SK-N-MC (cell line): ENCODE measurements around the gene ELFN1.
A peak's percentile ranks its signal among the peaks of the same experiment; 100 is the strongest.

ENCODE experiments used
- DNase-seq: peaks from one replicate; pipeline ENCODE4 v3.0.0-alpha.2; 2011; ENCODE audit warnings: low read depth, low spot score
- H3K27ac ChIP-seq: fragments of 200-600 bp; sonication (generic); 2 replicates; pipeline ENCODE4 v1.5.1; 2016; ENCODE audit warnings: mixed run types
- H3K36me3 ChIP-seq: fragments of 200-600 bp; sonication (generic); 2 replicates; pipeline ENCODE4 v1.6.1; 2017; ENCODE audit warnings: antibody characterized with exemption, low read length, mixed read lengths; ENCODE audit not compliant: insufficient read depth
- H3K4me3 ChIP-seq: fragments of 200-600 bp; sonication (generic); 2 replicates; pipeline ENCODE4 v1.5.1; 2016
- H3K9ac ChIP-seq: fragments of 200-600 bp; sonication (generic); 2 replicates; pipeline ENCODE4 v1.8.0; 2017; ENCODE audit warnings: mixed run types, mixed read lengths; ENCODE audit not compliant: insufficient read length
- H3K9me3 ChIP-seq: fragments of 200-600 bp; sonication (generic); 2 replicates; pipeline ENCODE4 v1.6.1; 2017; ENCODE audit warnings: low read depth, mild to moderate bottlenecking, antibody characterized with exemption, low read length, moderate library complexity, mixed read lengths
- EZH2 ChIP-seq: fragments of 200-600 bp; sonication (generic); IDR thresholded peaks from one replicate; pipeline ENCODE4 v1.6.1; 2017; ENCODE audit warnings: antibody characterized with exemption
- FOXP2 ChIP-seq: optimal IDR thresholded peaks from 2 replicates; pipeline ENCODE3; 2011; ENCODE audit warnings: mild to moderate bottlenecking, moderate library complexity; ENCODE audit not compliant: insufficient read depth; ENCODE audit errors: extremely low read length, control extremely low read depth
- POLR2AphosphoS5 ChIP-seq: IDR thresholded peaks from 2 replicates; pipeline ENCODE4 v1.6.1; 2012; ENCODE audit warnings: mild to moderate bottlenecking, low read depth, low read length, borderline replicate concordance

ELFN1 gene

DNA sequence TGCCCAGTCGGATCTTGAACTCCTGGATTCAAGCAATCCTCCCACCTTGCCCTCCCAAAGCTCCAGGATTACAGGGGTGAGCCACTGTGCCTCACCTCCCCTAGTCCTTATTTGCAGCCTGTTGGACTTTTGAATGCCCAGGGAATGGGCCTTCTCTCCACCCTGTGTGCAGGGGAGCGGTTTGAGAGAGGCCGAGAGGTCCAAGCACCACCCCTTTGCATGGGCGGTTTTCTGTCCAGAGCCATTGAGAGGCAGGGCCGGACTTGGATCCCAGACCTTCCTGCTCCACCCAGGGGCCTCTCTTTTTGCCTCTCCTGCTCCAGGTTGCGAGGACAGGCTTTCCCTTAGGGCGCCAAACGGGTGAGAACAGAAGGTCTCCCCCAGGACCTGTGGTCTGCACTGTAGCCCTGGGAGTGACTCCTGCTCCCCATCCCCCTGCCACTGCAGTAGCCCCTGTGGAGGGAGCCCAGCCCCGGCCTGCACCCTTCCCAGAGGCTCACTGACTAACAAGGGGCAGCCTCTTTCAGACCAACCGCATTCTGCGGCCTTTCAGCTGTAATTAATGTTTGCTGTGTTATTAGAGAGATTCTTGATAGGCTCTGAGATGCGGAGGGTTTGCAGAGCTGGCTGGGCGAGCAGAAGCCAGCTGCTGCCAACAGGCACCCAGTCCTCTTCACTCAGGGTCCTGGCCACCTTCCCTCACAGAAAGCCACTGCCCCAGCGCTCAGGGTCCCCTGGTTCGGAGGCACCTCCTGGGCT lies 57.9 kb downstream of the ELFN1 start:
- H3K9ac ChIP-seq = no peak overlapping the region
- no peak for DNase-seq
- no peak for TF ChIP-seq EZH2
- TF ChIP-seq FOXP2 = no peak
- TF ChIP-seq POLR2AphosphoS5 = no peak
- no peaks in the 10 kb centered on the region for H3K36me3 ChIP-seq
- no peak overlapping the region for H3K4me3 ChIP-seq
- no peaks in the 10 kb centered on the region for H3K9me3 ChIP-seq
- H3K27ac ChIP-seq = no peak overlapping the region

- Histone ChIP-seq H3K9me3 (no peaks in the 10 kb centered on the region), H3K36me3 (no peaks in the 10 kb centered on the region), H3K9ac (no peak overlapping the region), H3K4me3 (no peak overlapping the region), H3K27ac (no peak overlapping the region)
- DNase-seq = no peak
- TF ChIP-seq FOXP2 = no peak
- no peak for TF ChIP-seq POLR2AphosphoS5
These were observed 59.1 kb downstream of the ELFN1 start for GRCh38 chr7:1729183-1729582.

DNA sequence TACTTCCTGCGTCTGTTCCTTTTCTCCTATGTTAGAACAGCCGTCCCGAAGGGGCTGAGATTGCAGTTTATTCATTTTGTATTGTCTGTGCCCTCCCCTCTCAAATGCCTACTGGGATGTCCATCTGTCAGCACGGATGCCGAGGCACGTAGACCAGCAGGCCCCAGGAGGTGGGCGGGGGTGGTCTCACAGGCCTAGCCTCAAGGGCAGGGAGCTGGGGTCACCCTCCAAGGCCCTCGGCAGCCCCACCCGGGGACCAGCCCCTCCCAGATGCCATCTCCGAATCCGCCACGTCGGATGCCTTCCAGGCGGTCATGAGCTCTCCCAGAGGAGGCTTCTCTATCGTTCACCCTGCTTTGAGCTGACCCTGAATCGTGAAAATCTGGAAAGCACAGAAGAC lies 59.7 kb downstream of the ELFN1 start:
- TF ChIP-seq EZH2 (no peak), POLR2AphosphoS5 (no peak), FOXP2 (no peak)
- Histone ChIP-seq H3K9ac (no peak overlapping the region), H3K4me3 (no peak overlapping the region), H3K9me3 (no peaks in the 10 kb centered on the region), H3K36me3 (no peaks in the 10 kb centered on the region), H3K27ac (no peak overlapping the region)
- no peak for DNase-seq

DNA sequence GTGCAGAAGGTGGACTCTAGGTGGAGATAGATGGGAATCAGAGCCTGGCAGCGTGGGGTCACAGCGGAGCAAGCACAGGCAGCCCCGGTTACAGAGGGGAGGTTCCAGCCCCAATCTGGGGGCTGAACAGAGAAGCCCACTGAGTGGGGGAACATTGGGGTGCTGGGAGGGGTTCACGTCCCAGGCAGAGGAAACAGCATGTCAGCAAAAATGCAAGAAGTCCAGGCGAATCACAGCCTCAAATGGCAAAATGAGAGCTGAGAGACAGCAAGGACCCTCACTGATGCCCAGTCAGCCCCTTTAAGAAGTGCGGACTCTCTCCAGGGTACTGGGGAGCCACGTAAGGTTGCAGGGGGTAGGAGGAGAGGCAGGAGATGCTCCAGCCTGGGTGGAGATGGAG lies 62.0 kb downstream of the ELFN1 start:
- Histone ChIP-seq H3K4me3 (no peak overlapping the region), H3K9me3 (no peaks in the 10 kb centered on the region), H3K9ac (no peak overlapping the region), H3K27ac (no peak overlapping the region), H3K36me3 (no peaks in the 10 kb centered on the region)
- TF ChIP-seq FOXP2 (no peak), POLR2AphosphoS5 (no peak), EZH2 (no peak)
- no peak for DNase-seq

DNA sequence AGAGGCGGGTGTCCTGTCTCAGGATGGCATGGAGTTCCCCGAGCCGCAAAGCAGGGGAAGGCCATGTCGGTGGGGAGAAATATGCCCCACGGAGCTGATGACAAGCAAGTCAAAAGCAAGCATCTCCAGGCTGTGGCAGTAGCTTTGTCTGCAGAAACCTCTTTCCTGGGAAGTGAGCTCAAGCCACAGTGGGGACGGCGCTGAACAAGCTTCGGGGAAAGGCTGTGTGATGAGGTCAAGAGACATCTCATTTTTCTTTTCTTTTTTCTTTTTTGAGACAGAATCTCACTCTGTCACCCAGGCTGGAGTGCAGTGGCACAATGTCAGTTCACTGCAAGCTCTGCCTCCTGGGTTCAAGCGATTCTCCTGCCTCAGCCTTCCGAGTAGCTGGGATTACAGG lies 62.6 kb downstream of the ELFN1 start:
- DNase-seq = no peak
- H3K9ac ChIP-seq = no peak overlapping the region
- H3K4me3 ChIP-seq = no peak overlapping the region
- no peak overlapping the region for H3K27ac ChIP-seq
- H3K36me3 ChIP-seq = no peaks in the 10 kb centered on the region
- TF ChIP-seq FOXP2 (no peak), POLR2AphosphoS5 (no peak), EZH2 (no peak)
- no peaks in the 10 kb centered on the region for H3K9me3 ChIP-seq

GRCh38 chr7:1733206-1733907 lies 63.3 kb downstream of the ELFN1 start:
- Histone ChIP-seq H3K4me3 (no peak overlapping the region), H3K9me3 (no peaks in the 10 kb centered on the region), H3K9ac (no peak overlapping the region), H3K27ac (no peak overlapping the region), H3K36me3 (no peaks in the 10 kb centered on the region)
- DNase-seq = no peak
- TF ChIP-seq EZH2 (no peak), FOXP2 (no peak), POLR2AphosphoS5 (no peak)

- no peak overlapping the region for H3K27ac ChIP-seq
- H3K36me3 ChIP-seq = no peaks in the 10 kb centered on the region
- 0 out of 2 replicates have a peak overlapping the region, but pooled peaks have one; percentile 21 for H3K4me3 ChIP-seq
- TF ChIP-seq EZH2 (no peak), POLR2AphosphoS5 (no peak; the same call in 1 of the 2 replicates), FOXP2 (no peak)
- no peaks in the 10 kb centered on the region for H3K9me3 ChIP-seq
- H3K9ac ChIP-seq = no peak overlapping the region
- peak; percentile 34 for DNase-seq
These were observed 64.0 kb downstream of the ELFN1 start for GRCh38 chr7:1733908-1734730.

DNA sequence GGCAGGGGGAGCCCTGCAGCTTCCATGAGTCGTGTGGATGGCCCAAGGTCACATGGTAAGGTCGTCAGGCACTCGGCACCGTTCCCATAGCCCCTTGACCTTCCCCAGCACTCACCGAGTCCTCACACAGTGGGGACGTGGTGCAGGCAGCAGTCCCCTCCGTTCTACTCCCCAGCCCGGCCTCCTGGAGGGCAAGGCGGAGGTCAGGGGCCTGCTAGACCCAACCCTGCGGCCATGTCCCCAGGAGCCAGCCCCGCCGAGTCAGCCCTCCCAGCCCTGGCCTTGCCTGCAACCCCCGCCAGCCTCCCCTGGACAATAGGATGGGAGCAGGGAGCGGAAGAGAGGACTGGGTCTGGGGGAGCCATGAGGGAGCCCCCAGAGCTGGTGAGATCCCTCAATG lies 65.2 kb downstream of the ELFN1 start:
- H3K36me3 ChIP-seq = no peaks in the 10 kb centered on the region
- TF ChIP-seq FOXP2 (no peak), POLR2AphosphoS5 (no peak), EZH2 (no peak)
- no peak overlapping the region for H3K9ac ChIP-seq
- no peak overlapping the region for H3K27ac ChIP-seq
- no peaks in the 10 kb centered on the region for H3K9me3 ChIP-seq
- no peak overlapping the region for H3K4me3 ChIP-seq
- DNase-seq = no peak
